Measurements from ENCODE around the gene EPHA10.

EPHA10 gene

GRCh38 chr1:37765916-37766664, 1.2 kb upstream of the EPHA10 start:
- Histone ChIP-seq H3K4me3 (ENCODE audit: low read depth, low read length, poor library complexity, severe bottlenecking) (no peak overlapping the region), H3K27me3 (ENCODE audit: insufficient read depth, low read length) (no peaks in the 10 kb centered on the region), H3K9me3 (ENCODE audit: low read length) (no peaks in the 10 kb centered on the region), H3F3A (ENCODE audit: insufficient read depth, low read length) (no peaks in the 10 kb centered on the region), H3K9me2 (ENCODE audit: low read depth, low read length) (no peaks in the 10 kb centered on the region), H4K20me1 (ENCODE audit: insufficient read depth, low read length) (no peaks in the 10 kb centered on the region), H2AFZ (ENCODE audit: low read length) (no peak overlapping the region), H3K9ac (ENCODE audit: low read length) (no peak overlapping the region), H3K36me3 (ENCODE audit: insufficient read depth, low read length) (no peaks in the 10 kb centered on the region), H3K4me2 (ENCODE audit: low read length) (no peak overlapping the region; the same call in 1 of the 2 replicates), H3K4me1 (ENCODE audit: insufficient read depth, low read length, severe bottlenecking) (no peaks in the 10 kb centered on the region), H3K79me2 (ENCODE audit: insufficient read depth, low read length) (no peaks in the 10 kb centered on the region), H3K27ac (ENCODE audit: low read depth, low read length, poor library complexity, severe bottlenecking) (no peak overlapping the region)
- no peak for TF ChIP-seq EZH2 (IDR thresholded peaks at IDR 0.05; ENCODE audit: borderline replicate concordance, low read length)
- TF ChIP-seq, protein P1, sequence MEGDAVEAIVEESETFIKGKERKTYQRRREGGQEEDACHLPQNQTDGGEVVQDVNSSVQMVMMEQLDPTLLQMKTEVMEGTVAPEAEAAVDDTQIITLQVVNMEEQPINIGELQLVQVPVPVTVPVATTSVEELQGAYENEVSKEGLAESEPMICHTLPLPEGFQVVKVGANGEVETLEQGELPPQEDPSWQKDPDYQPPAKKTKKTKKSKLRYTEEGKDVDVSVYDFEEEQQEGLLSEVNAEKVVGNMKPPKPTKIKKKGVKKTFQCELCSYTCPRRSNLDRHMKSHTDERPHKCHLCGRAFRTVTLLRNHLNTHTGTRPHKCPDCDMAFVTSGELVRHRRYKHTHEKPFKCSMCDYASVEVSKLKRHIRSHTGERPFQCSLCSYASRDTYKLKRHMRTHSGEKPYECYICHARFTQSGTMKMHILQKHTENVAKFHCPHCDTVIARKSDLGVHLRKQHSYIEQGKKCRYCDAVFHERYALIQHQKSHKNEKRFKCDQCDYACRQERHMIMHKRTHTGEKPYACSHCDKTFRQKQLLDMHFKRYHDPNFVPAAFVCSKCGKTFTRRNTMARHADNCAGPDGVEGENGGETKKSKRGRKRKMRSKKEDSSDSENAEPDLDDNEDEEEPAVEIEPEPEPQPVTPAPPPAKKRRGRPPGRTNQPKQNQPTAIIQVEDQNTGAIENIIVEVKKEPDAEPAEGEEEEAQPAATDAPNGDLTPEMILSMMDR (IDR thresholded peaks at IDR 0.05; ENCODE audit: low read length): peak; percentile 30; the same call in 1 of the 2 replicates

GRCh38 chr1:37764414-37764825, 500 bp downstream of the EPHA10 start:
- no peak for TF ChIP-seq EZH2 (IDR thresholded peaks at IDR 0.05; ENCODE audit: borderline replicate concordance, low read length)
- TF ChIP-seq, protein P1 (IDR thresholded peaks at IDR 0.05; ENCODE audit: low read length): no peak
- Histone ChIP-seq H3K27me3 (ENCODE audit: insufficient read depth, low read length) (no peaks in the 10 kb centered on the region), H3K4me2 (ENCODE audit: low read length) (no peak overlapping the region), H3K9me2 (ENCODE audit: low read depth, low read length) (no peaks in the 10 kb centered on the region), H3F3A (ENCODE audit: insufficient read depth, low read length) (no peaks in the 10 kb centered on the region), H3K9ac (ENCODE audit: low read length) (no peak overlapping the region), H3K4me1 (ENCODE audit: insufficient read depth, low read length, severe bottlenecking) (no peaks in the 10 kb centered on the region), H3K4me3 (ENCODE audit: low read depth, low read length, poor library complexity, severe bottlenecking) (no peak overlapping the region), H3K27ac (ENCODE audit: low read depth, low read length, poor library complexity, severe bottlenecking) (no peak overlapping the region), H3K79me2 (ENCODE audit: insufficient read depth, low read length) (no peaks in the 10 kb centered on the region), H3K36me3 (ENCODE audit: insufficient read depth, low read length) (no peaks in the 10 kb centered on the region), H4K20me1 (ENCODE audit: insufficient read depth, low read length) (no peaks in the 10 kb centered on the region), H3K9me3 (ENCODE audit: low read length) (no peaks in the 10 kb centered on the region), H2AFZ (ENCODE audit: low read length) (no peak overlapping the region)

DNA sequence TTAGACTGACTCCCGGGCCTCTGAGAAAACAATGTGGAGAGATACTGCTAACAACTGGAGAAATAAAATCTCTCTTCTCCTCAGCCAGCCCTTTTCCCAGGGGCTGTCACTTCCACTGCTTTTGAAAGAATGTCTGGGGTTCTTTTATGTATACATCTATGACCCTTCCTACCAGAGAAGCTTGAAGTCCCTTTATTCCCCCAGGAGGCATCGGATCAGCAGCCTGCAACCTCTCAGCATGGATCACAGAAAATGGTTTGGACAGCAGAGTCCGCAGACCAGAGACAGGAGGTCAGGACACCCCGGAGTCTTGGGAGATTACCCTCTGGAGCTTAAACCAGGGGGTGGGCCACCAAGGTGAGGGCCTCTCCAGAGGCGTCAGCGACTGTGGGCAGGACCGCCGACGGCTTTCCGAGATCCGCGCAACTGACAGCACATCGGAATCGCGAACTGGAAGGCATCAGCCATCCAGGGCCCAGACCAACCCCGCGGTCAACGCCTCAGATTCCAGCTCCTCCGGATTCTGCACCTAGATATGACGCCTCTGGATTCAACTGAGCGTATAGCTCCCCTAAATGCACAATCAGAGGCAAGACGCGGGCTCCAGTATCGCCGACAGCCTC, 1.0 kb downstream of the EPHA10 start:
- Histone ChIP-seq H3K4me3 (ENCODE audit: low read depth, low read length, poor library complexity, severe bottlenecking) (no peak overlapping the region), H3K27ac (ENCODE audit: low read depth, low read length, poor library complexity, severe bottlenecking) (no peak overlapping the region), H2AFZ (ENCODE audit: low read length) (no peak overlapping the region), H3K79me2 (ENCODE audit: insufficient read depth, low read length) (no peaks in the 10 kb centered on the region), H3K9me3 (ENCODE audit: low read length) (no peaks in the 10 kb centered on the region), H3F3A (ENCODE audit: insufficient read depth, low read length) (no peaks in the 10 kb centered on the region), H3K9ac (ENCODE audit: low read length) (no peak overlapping the region), H3K27me3 (ENCODE audit: insufficient read depth, low read length) (no peaks in the 10 kb centered on the region), H3K9me2 (ENCODE audit: low read depth, low read length) (no peaks in the 10 kb centered on the region), H4K20me1 (ENCODE audit: insufficient read depth, low read length) (no peaks in the 10 kb centered on the region), H3K4me1 (ENCODE audit: insufficient read depth, low read length, severe bottlenecking) (no peaks in the 10 kb centered on the region), H3K4me2 (ENCODE audit: low read length) (no peak overlapping the region), H3K36me3 (ENCODE audit: insufficient read depth, low read length) (no peaks in the 10 kb centered on the region)
- TF ChIP-seq, protein P1 (IDR thresholded peaks at IDR 0.05; ENCODE audit: low read length): no peak
- no peak for TF ChIP-seq EZH2 (IDR thresholded peaks at IDR 0.05; ENCODE audit: borderline replicate concordance, low read length)
